Peyer's patch (tissue), 4 donors: Measurements from ENCODE around the gene ESRRG.

Source experiments
- CTCF ChIP-seq, 6 experiments: fragments of 450-650 bp in 4 of 6; fragments of 200-600 bp in 2 of 6; sonication (generic) in 1 of 6; IDR thresholded peaks; one replicate each; pipeline ENCODE4 v1.5.1; 2017 to 2019; ENCODE audit warnings: antibody characterized with exemption in 6 of 6, mild to moderate bottlenecking in 3 of 6, moderate library complexity in 1 of 6
- POLR2A ChIP-seq, 2 donors: fragments of 450-650 bp; IDR thresholded peaks; one replicate each; pipeline ENCODE4 v1.5.1; 2017; ENCODE audit warnings: antibody characterized with exemption in 2 of 2, mild to moderate bottlenecking in 2 of 2, moderate library complexity in 2 of 2

DNA sequence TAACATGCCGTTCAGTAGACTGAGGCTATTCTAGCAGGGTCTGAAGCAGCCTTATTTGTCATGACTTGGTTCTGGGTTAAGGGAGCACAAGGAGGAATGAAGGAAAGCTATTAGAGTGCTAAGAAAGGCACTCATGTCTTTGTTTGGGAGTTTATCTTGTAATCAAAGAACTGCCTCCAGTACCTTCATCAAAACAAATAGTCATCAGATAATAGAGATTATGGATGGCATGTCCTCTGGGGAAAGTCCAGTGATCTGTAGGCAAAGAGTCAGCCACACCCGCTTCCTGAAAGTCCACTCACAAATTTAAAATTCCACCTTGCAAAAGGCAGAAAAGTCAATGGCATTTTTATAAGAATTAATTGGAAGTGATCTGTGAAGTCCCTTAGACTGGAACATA lies 56.8 kb downstream of the ESRRG start:
- TF ChIP-seq CTCF (IDR thresholded peaks at IDR 0.05) (no peak), POLR2A (IDR thresholded peaks at IDR 0.05) (no peak)
